GM12873 (cell line): Measurements from ENCODE around the gene KIF25.

Source experiments
- TF ChIP-seq, protein P1 (sequence below): IDR thresholded peaks from 2 replicates; pipeline ENCODE4 v1.5.1; 2012; ENCODE audit warnings: low read depth, mild to moderate bottlenecking, moderate library complexity, low read length, control low read depth; ENCODE audit not compliant: insufficient read depth; ENCODE audit errors: missing control alignments

The KIF25 gene

GRCh38 chr6:167975458-167975857 lies 22.0 kb upstream of the KIF25 start:
- TF ChIP-seq, protein P1, sequence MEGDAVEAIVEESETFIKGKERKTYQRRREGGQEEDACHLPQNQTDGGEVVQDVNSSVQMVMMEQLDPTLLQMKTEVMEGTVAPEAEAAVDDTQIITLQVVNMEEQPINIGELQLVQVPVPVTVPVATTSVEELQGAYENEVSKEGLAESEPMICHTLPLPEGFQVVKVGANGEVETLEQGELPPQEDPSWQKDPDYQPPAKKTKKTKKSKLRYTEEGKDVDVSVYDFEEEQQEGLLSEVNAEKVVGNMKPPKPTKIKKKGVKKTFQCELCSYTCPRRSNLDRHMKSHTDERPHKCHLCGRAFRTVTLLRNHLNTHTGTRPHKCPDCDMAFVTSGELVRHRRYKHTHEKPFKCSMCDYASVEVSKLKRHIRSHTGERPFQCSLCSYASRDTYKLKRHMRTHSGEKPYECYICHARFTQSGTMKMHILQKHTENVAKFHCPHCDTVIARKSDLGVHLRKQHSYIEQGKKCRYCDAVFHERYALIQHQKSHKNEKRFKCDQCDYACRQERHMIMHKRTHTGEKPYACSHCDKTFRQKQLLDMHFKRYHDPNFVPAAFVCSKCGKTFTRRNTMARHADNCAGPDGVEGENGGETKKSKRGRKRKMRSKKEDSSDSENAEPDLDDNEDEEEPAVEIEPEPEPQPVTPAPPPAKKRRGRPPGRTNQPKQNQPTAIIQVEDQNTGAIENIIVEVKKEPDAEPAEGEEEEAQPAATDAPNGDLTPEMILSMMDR: no peak

DNA sequence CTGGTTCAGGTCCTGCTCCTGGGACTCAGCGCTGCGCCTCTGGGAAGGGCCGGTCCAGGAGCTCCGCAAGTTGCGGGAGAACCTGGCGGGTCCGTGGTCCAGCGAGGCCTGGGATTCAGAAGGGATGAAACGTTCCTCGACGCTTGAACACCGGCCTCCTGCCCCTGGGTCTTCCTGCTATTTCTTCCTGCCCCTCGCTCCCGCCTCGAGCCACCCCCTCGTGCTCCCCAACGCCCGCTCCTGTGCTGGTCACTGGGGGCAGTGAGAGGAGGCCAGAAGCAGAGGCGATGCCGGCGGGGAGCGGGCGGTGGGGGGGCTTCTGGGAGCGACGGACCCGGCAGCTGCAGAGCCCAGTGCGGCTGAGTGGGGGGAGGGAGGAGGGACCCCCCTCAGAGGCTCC lies 20.8 kb upstream of the KIF25 start:
- TF ChIP-seq, protein P1: no peak

DNA sequence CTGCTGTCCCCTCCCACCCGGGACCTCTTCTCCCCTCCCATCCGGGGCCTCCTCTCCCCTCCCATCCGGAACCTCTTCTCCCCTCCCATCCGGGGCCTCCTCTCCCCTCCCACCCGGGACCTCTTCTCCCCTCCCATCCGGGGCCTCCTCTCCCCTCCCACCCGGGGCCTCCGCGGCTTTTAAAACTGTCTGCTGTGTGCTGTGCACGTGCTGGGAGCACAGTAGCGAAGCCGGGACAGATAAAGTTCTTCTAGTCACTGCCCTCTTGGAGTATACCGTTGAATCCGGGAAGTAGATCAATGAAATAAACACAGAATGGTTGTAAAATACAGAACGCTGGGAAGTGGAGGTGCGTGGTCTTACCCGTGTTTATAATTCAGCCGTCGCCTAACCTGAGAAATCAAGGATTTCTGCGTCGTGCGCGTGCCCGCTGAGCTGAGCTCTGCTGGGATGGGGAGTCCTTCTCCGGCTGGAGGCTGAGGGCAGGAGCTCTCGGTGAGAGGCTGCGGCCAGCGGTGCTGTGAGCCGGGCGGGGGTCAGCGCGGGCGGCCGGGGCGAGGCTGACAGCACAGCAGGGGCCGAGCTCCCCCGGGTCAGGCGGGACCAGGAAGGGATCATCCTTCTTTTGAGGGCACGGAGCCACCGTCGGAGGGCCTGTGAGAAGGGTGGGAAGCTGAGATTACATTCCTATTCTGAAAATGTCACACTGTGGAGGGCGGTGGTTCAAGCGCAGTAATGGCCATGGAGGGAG lies 19.6 kb upstream of the KIF25 start:
- TF ChIP-seq, protein P1: no peak

DNA sequence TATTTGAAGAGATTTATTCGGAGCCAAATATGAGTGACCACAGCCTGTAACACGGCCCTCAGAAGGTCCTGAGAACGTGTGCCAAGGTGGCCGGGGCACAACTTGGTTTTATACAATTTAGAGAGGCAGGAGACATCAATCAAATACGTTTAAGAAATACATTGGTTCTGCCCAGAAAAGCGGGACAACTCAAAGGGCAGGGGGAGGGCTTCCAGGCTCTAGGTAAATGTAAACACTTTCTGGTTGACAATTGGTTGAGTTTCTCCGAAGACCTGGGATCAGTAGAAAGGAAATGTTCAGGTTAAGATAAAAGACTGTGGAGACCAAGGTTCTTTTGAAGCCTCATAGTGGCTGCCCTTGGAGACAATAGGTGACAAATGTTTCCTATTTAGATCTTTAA lies 18.9 kb upstream of the KIF25 start:
- TF ChIP-seq, protein P1: no peak

GRCh38 chr6:167979436-167980139 lies 17.9 kb upstream of the KIF25 start:
- TF ChIP-seq, protein P1: no peak

DNA sequence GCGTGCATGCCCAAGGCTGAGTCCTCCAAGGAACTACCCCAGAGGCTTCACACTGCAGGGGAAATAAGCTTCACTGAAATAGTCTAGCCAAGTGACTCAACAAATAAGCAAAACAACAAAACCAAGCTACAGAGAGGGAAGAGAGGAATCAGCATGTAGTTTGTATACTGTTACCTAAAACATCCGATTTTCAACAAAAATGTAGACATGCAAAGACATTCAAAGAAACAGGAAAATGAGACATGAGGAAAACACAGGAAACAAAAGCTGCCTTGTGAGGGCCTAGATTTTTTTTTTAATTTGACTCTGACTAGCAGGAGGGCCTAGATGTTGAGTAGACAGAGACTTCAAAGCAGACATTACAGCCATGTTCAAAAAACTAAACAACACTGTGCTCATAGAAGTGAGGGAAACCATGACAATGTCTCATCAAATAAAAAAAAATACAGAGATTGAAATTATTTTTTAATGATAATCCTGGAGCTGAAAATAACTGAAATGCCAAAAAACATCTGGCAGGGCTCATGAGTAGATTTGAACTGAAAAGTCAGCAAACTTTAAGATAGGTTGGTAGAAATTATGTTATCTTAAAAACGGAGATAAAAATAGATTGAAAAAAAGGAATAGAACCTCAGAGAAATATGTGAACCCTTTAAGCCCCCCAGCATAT lies 16.4 kb upstream of the KIF25 start:
- TF ChIP-seq, protein P1: no peak

DNA sequence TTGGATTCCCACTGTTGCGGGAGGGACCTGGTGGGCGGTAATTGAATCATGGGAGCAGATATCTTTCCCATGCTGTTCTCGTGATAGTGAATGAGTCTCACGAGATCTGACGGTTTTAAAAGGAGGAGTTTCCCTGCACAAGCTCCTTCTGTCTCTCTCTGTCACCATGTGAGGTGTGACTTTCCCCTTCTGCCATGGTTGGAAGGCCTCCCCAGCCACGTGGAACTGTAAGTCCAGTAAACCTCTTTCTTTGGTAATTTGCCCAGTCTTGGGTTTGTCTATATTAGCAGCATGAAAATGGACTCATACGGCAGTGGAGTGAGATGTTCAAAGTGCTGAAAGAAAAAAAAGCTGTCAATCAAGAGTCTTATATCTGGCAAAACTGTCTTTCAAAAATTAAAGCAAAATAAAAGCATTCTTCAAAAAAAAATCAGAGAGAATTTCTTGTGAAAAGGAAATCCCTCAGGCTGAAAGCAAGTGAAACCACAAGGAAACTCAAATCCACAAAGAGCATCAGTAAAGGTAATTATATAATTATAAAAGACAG lies 15.5 kb upstream of the KIF25 start:
- TF ChIP-seq, protein P1: no peak
